Caco-2 (cell line): ENCODE results near the gene TMEM235. TPM values are rescaled to one million over a fixed set of nuclear protein-coding genes. Genes with fewer than 3 reads are reported as not detected.

Source experiments
- BruUV-seq: library from RNA; stranded (reverse); fragments of 400-500 nt; replicated peaks from 2 replicates; lab custom pipeline; 2021; lab: Mats Ljungman, UMichigan
- CTCF ChIA-PET: fragments of 300-600 bp; sonication (Branson Sonifier 250); formaldehyde crosslinking; loops from one replicate; lab custom pipeline; 2022; ENCODE audit warnings: antibody characterized with exemption; lab: Charles Lee
- POLR2A ChIA-PET: fragments of 300-600 bp; sonication (Branson Sonifier 250); formaldehyde crosslinking; loops from one replicate; lab custom pipeline; 2022; ENCODE audit warnings: antibody characterized with exemption; lab: Charles Lee
- DNase-seq, 2 experiments: peaks; one replicate each; pipeline versions ENCODE4 v3.0.0 to v3.0.0-alpha.2; 2020 to 2022
- H3K27me3 ChIP-seq: replicated peaks from 2 replicates; pipeline ENCODE4 v1.6.0; 2011; ENCODE audit warnings: low read length; ENCODE audit not compliant: control insufficient read depth, insufficient read depth
- H3K36me3 ChIP-seq: 2 replicates; pipeline ENCODE4 v1.5.1; 2011; ENCODE audit warnings: low read length; ENCODE audit not compliant: control insufficient read depth, insufficient read depth
- H3K4me1 ChIP-seq: fragments of 250-450 bp; sonication (Bioruptor Pico); 2 replicates; pipeline ENCODE4 v1.5.1; 2020; ENCODE audit warnings: mild to moderate bottlenecking
- H3K4me3 ChIP-seq: 2 replicates; pipeline ENCODE4 v1.5.1; 2011; ENCODE audit warnings: low read depth, mild to moderate bottlenecking, control low read depth, low read length
- H3K9me3 ChIP-seq: fragments of 250-450 bp; sonication (Bioruptor Pico); 2 replicates; pipeline ENCODE4 v1.5.1; 2020; ENCODE audit warnings: mild to moderate bottlenecking, moderate library complexity
- H3K27ac Mint-ChIP-seq: one replicate; pipeline ENCODE4 v1.8.0; 2022; ENCODE audit warnings: mixed read lengths; ENCODE audit not compliant: unreplicated experiment
- H3K27me3 Mint-ChIP-seq: one replicate; pipeline ENCODE4 v1.8.0; 2022; ENCODE audit warnings: mixed read lengths; ENCODE audit not compliant: insufficient read depth, unreplicated experiment
- H3K36me3 Mint-ChIP-seq: one replicate; pipeline ENCODE4 v1.8.0; 2022; ENCODE audit warnings: mild to moderate bottlenecking, mixed read lengths; ENCODE audit not compliant: insufficient read depth, unreplicated experiment
- H3K4me1 Mint-ChIP-seq: one replicate; pipeline ENCODE4 v1.8.0; 2022; ENCODE audit warnings: low read depth, mixed read lengths; ENCODE audit not compliant: unreplicated experiment
- H3K4me3 Mint-ChIP-seq: one replicate; pipeline ENCODE4 v1.8.0; 2022; ENCODE audit warnings: mild to moderate bottlenecking, moderate library complexity, mixed read lengths; ENCODE audit not compliant: unreplicated experiment
- H3K9me3 Mint-ChIP-seq: one replicate; pipeline ENCODE4 v1.8.0; 2022; ENCODE audit warnings: mixed read lengths; ENCODE audit not compliant: unreplicated experiment
- CTCF ChIP-seq, 2 experiments: fragments of 200-600 bp in 1 of 2; IDR thresholded peaks; 1 replicate in 1 of 2; 2 replicates in 1 of 2; pipeline versions ENCODE4 v1.5.1 to v1.8.0; 2011 to 2022; ENCODE audit warnings: antibody characterized with exemption in 1 of 2, control low read depth in 1 of 2, inconsistent platforms in 1 of 2, low read depth in 1 of 2, low read length in 1 of 2, mild to moderate bottlenecking in 1 of 2, moderate library complexity in 1 of 2; ENCODE audit not compliant: insufficient read depth in 1 of 2, severe bottlenecking in 1 of 2, unreplicated experiment in 1 of 2
- intact Hi-C: fragments of 100-400 bp; cut with micrococcal nuclease; formaldehyde crosslinking; loops from one replicate; pipeline ENCODE4 v1.10.0; 2022; ENCODE audit not compliant: unreplicated experiment
- total RNA-seq: library from RNA; stranded (reverse); gene quantifications from 2 replicates; pipeline ENCODE4 v1.2.3, GENCODE V29; 2022

TMEM235 gene
- total RNA-seq, 1 experiment from 2014 or later: not detected

GRCh38 chr17:78228176-78228575, 3.3 kb upstream of the TMEM235 start:
- TF ChIP-seq CTCF (IDR thresholded peaks at IDR 0.05; ENCODE audit: insufficient read depth in 1 of 2, low read depth in 1 of 2, low read length in 1 of 2, severe bottlenecking in 1 of 2, unreplicated experiment in 1 of 2): no peak
- H3K4me3 Mint-ChIP-seq: no peak overlapping the region
- no peak for DNase-seq
- intact Hi-C loops: no loop called here
- ChIA-PET CTCF (interaction anchor here (2.2 kb wide), 1 partner anchor 23 kb away, joined by 15 read pairs; no protein-coding TSS in a partner anchor), POLR2A (no interaction called here)
- H3K27me3 Mint-ChIP-seq: no peaks in the 10 kb centered on the region
- no peaks in the 10 kb centered on the region for H3K4me1 Mint-ChIP-seq
- H3K4me3 ChIP-seq: no peak overlapping the region
- no peaks in the 10 kb centered on the region for H3K9me3 ChIP-seq
- no peaks in the 10 kb centered on the region for H3K9me3 Mint-ChIP-seq
- H3K36me3 ChIP-seq: no peaks in the 10 kb centered on the region
- H3K4me1 ChIP-seq: no peaks in the 10 kb centered on the region
- no peaks in the 10 kb centered on the region for H3K27me3 ChIP-seq
- peaks cover 21% of the 10 kb centered on the region for H3K36me3 Mint-ChIP-seq
- no TSS peak for BruUV-seq
- H3K27ac Mint-ChIP-seq: no peak overlapping the region

GRCh38 chr17:78230252-78230962, 1.0 kb upstream of the TMEM235 start:
- Histone ChIP-seq H3K4me3 (no peak overlapping the region), H3K27me3 (no peaks in the 10 kb centered on the region), H3K9me3 (no peaks in the 10 kb centered on the region), H3K36me3 (no peaks in the 10 kb centered on the region), H3K4me1 (no peaks in the 10 kb centered on the region)
- ChIA-PET CTCF (no interaction called here), POLR2A (no interaction called here)
- Mint-ChIP-seq H3K27ac (no peak overlapping the region), H3K27me3 (no peaks in the 10 kb centered on the region), H3K36me3 (no peaks in the 10 kb centered on the region), H3K9me3 (no peaks in the 10 kb centered on the region), H3K4me3 (no peak overlapping the region), H3K4me1 (no peaks in the 10 kb centered on the region)
- intact Hi-C loops: no loop called here
- no peak for TF ChIP-seq CTCF (IDR thresholded peaks at IDR 0.05; ENCODE audit: insufficient read depth in 1 of 2, low read depth in 1 of 2, low read length in 1 of 2, severe bottlenecking in 1 of 2, unreplicated experiment in 1 of 2)
- DNase-seq: no peak
- BruUV-seq: no TSS peak

GRCh38 chr17:78231991-78232858, 794 bp downstream of the TMEM235 start:
- no peak overlapping the region for H3K4me3 ChIP-seq
- no peak overlapping the region for H3K27ac Mint-ChIP-seq
- CTCF ChIA-PET: no interaction called here
- H3K36me3 Mint-ChIP-seq: no peaks in the 10 kb centered on the region
- POLR2A ChIA-PET: no interaction called here
- intact Hi-C loops: no loop called here
- TF ChIP-seq CTCF (IDR thresholded peaks at IDR 0.05; ENCODE audit: insufficient read depth in 1 of 2, low read depth in 1 of 2, low read length in 1 of 2, severe bottlenecking in 1 of 2, unreplicated experiment in 1 of 2): no peak
- H3K9me3 ChIP-seq: no peaks in the 10 kb centered on the region
- no peaks in the 10 kb centered on the region for H3K4me1 Mint-ChIP-seq
- H3K27me3 Mint-ChIP-seq: no peaks in the 10 kb centered on the region
- no peaks in the 10 kb centered on the region for H3K4me1 ChIP-seq
- no peaks in the 10 kb centered on the region for H3K9me3 Mint-ChIP-seq
- no peaks in the 10 kb centered on the region for H3K36me3 ChIP-seq
- no peak overlapping the region for H3K4me3 Mint-ChIP-seq
- no peaks in the 10 kb centered on the region for H3K27me3 ChIP-seq
- no TSS peak for BruUV-seq
- no peak for DNase-seq
